Measurements from ENCODE around the gene CASS4. TPM values are rescaled to one million over a fixed set of nuclear protein-coding genes. Genes with fewer than 3 reads are reported as not detected.

Gene CASS4
- total and polyA plus RNA-seq, 2 donors (not counting 3 experiments of a cell fraction or from before 2014, with no cell fraction given) = not detected

GRCh38 chr20:56424931-56425330 is 12.9 kb downstream of the CASS4 start:
- Histone ChIP-seq H3K9me3 (replicated peaks; ENCODE audit: control insufficient read depth, insufficient read depth, low read length) (no peaks in the 10 kb centered on the region), H3K79me2 (ENCODE audit: control insufficient read depth, insufficient read depth, low read length) (no peaks in the 10 kb centered on the region), H3K4me2 (ENCODE audit: insufficient read depth, low read length) (no peak overlapping the region), H3K4me1 (ENCODE audit: control insufficient read depth, extremely low read depth, insufficient read depth, low read length) (peaks cover 27% of the 10 kb centered on the region), H2AFZ (ENCODE audit: low read depth, low read length) (no peak overlapping the region), H4K20me1 (replicated peaks; ENCODE audit: control insufficient read depth, extremely low read depth, insufficient read depth, low read length) (no peaks in the 10 kb centered on the region), H3K4me3 (replicated peaks in 1 of 3; ENCODE audit: insufficient read depth in 1 of 3, low read depth in 1 of 3, low read length in 3 of 3) (no peak overlapping the region), H3K27ac (ENCODE audit: insufficient read depth, low read depth, low read length) (no peak overlapping the region), H3K36me3 (ENCODE audit: control insufficient read depth in 2 of 2, extremely low read depth in 1 of 2, insufficient read depth in 2 of 2, low read length in 2 of 2) (no peaks in the 10 kb centered on the region), H3K27me3 (ENCODE audit: control insufficient read depth in 2 of 2, insufficient read depth in 2 of 2, low read length in 2 of 2) (peaks cover 40 to 43% of the 10 kb centered on the region in 2 experiments), H3K9ac (replicated peaks; ENCODE audit: extremely low read depth, insufficient read depth, low read length) (no peak overlapping the region), H3K9me1 (replicated peaks; ENCODE audit: control insufficient read depth, extremely low read depth, insufficient read depth, low read length) (no peaks in the 10 kb centered on the region)
- no TSS peak for BruUV-seq (replicated peaks)
- DNase-seq (ENCODE audit: low read depth, low spot score) (no peak), FAIRE-seq (no peak)
- POLR2A ChIA-PET = no interaction called here
- TF ChIP-seq EZH2 (IDR thresholded peaks at IDR 0.05; ENCODE audit: borderline replicate concordance, low read depth, low read length, severe bottlenecking) (no peak), MYC (IDR thresholded peaks at IDR 0.05; ENCODE audit: low read depth, low read length) (no peak), JUN (IDR thresholded peaks at IDR 0.05; ENCODE audit: borderline replicate concordance, insufficient read depth, insufficient read length, low read depth) (no peak), POLR2AphosphoS5 (IDR thresholded peaks at IDR 0.05; ENCODE audit: insufficient read depth, low read depth, low read length) (no peak), FOS (IDR thresholded peaks at IDR 0.05; ENCODE audit: borderline replicate concordance, insufficient read depth, low read length) (no peak), MAX (IDR thresholded peaks at IDR 0.05; ENCODE audit: insufficient read depth, insufficient read length) (no peak), CTCF (IDR thresholded peaks at IDR 0.05; ENCODE audit: extremely low read depth in 1 of 2, insufficient read depth in 1 of 2, low read depth in 1 of 2, low read length in 2 of 2) (no peak), GATA2 (IDR thresholded peaks at IDR 0.05; ENCODE audit: insufficient read depth, insufficient read length, low read depth, low read length) (no peak)
- intact Hi-C loops (cut with micrococcal nuclease) = no loop called here
- dilution Hi-C loops (cut with MboI; ENCODE audit: extremely low pct_ligation_motif_present, low sequenced_read_pairs) = no loop called here
- CTCF ChIA-PET = interaction anchor here (0.7 to 2.4 kb wide), 3 partner anchors 13 to 126 kb away, joined by 3 to 11 read pairs (median 3); partner anchors contain the start of gene CASS4
